Fibroblast of peridontal ligament (primary cell): ENCODE data around the gene CRB3.

ENCODE experiments used
- DNase-seq: peaks from one replicate; pipeline ENCODE4 v3.0.0-alpha.2; 2010; ENCODE audit errors: extremely low read depth

CRB3 gene

GRCh38 chr19:6433165-6433564 lies 30.9 kb upstream of the CRB3 start:
- no peak for DNase-seq

GRCh38 chr19:6433663-6434062 lies 30.4 kb upstream of the CRB3 start, which contains the start of gene SLC25A41:
SLC25A41 (minus strand) TSS chr19:6433763; CDS start chr19:6433693, 70 bp downstream.
- no peak for DNase-seq

GRCh38 chr19:6439743-6440142 lies 24.3 kb upstream of the CRB3 start:
- DNase-seq = no peak

GRCh38 chr19:6440905-6441304 lies 23.2 kb upstream of the CRB3 start:
- DNase-seq = no peak

- DNase-seq = no peak
Measured at GRCh38 chr19:6442087-6442688, 21.9 kb upstream of the CRB3 start.

GRCh38 chr19:6443986-6444385 lies 20.1 kb upstream of the CRB3 start:
- DNase-seq = no peak

GRCh38 chr19:6446452-6446851 lies 17.6 kb upstream of the CRB3 start:
- DNase-seq = no peak

GRCh38 chr19:6448045-6448444 lies 16.0 kb upstream of the CRB3 start:
- no peak for DNase-seq

- no peak for DNase-seq
Measured at GRCh38 chr19:6450166-6450565, 13.9 kb upstream of the CRB3 start.

GRCh38 chr19:6451583-6452222 lies 12.4 kb upstream of the CRB3 start:
- no peak for DNase-seq

GRCh38 chr19:6452223-6452614 lies 11.9 kb upstream of the CRB3 start:
- DNase-seq = no peak

GRCh38 chr19:6452899-6453298 lies 11.2 kb upstream of the CRB3 start:
- no peak for DNase-seq

- DNase-seq = no peak
Measured at GRCh38 chr19:6453951-6454565, 10.0 kb upstream of the CRB3 start.

GRCh38 chr19:6455924-6456323 lies 8.1 kb upstream of the CRB3 start:
- DNase-seq = no peak

GRCh38 chr19:6457958-6458694 lies 5.9 kb upstream of the CRB3 start:
- DNase-seq = no peak

- no peak for DNase-seq
Measured at GRCh38 chr19:6458695-6459261, 5.3 kb upstream of the CRB3 start.

- DNase-seq = peak; percentile 47
Measured at GRCh38 chr19:6459262-6460098, 4.6 kb upstream of the CRB3 start, which contains the start of gene SLC25A23. SLC25A23 (minus strand) TSS chr19:6459792; CDS start chr19:6459628, 164 bp downstream.

- DNase-seq = peak; percentile 95
Measured at GRCh38 chr19:6460099-6460884, 3.8 kb upstream of the CRB3 start.

GRCh38 chr19:6465006-6465405 lies 935 bp downstream of the CRB3 start:
- DNase-seq = no peak

- no peak for DNase-seq
Measured at GRCh38 chr19:6465663-6466062, 1.6 kb downstream of the CRB3 start.
